MCF 10A (cell line): ENCODE results near the gene NMT2. TPM values are rescaled to one million over a fixed set of nuclear protein-coding genes. Genes with fewer than 3 reads are reported as not detected.

Experiments used
- BruUV-seq: library from RNA; stranded (reverse); fragments of 400-500 nt; replicated peaks from 2 replicates; lab custom pipeline; 2021; lab: Mats Ljungman, UMichigan
- CTCF ChIA-PET: fragments of 300-600 bp; sonication (Branson Sonifier 250); formaldehyde crosslinking; extraction: SDS; loops from one replicate; lab custom pipeline; 2021; ENCODE audit warnings: antibody characterized with exemption, inconsistent platforms; lab: Yijun Ruan, JAX
- POLR2A ChIA-PET: fragments of 300-600, 350-650 bp; sonication (Branson Sonifier 250); formaldehyde crosslinking; extraction: SDS; loops from one replicate; lab custom pipeline; 2020; ENCODE audit warnings: antibody characterized with exemption, inconsistent platforms; lab: Yijun Ruan, JAX
- DNase-seq: peaks from one replicate; pipeline ENCODE4 v3.0.0-alpha.2; 2018; ENCODE audit not compliant: unreplicated experiment
- H3K27ac Mint-ChIP-seq: one replicate; pipeline ENCODE4 v1.8.0; 2022; ENCODE audit warnings: mild to moderate bottlenecking, low read depth, mixed read lengths; ENCODE audit not compliant: unreplicated experiment
- H3K27me3 Mint-ChIP-seq: one replicate; pipeline ENCODE4 v1.8.0; 2022; ENCODE audit warnings: mixed read lengths; ENCODE audit not compliant: insufficient read depth, unreplicated experiment
- H3K36me3 Mint-ChIP-seq: one replicate; pipeline ENCODE4 v1.8.0; 2022; ENCODE audit warnings: mild to moderate bottlenecking, moderate library complexity, mixed read lengths; ENCODE audit not compliant: insufficient read depth, unreplicated experiment
- H3K4me1 Mint-ChIP-seq: one replicate; pipeline ENCODE4 v1.8.0; 2022; ENCODE audit warnings: mixed read lengths; ENCODE audit not compliant: insufficient read depth, unreplicated experiment
- H3K4me3 Mint-ChIP-seq: one replicate; pipeline ENCODE4 v1.8.0; 2022; ENCODE audit warnings: mild to moderate bottlenecking, moderate library complexity, mixed read lengths; ENCODE audit not compliant: unreplicated experiment
- H3K9me3 Mint-ChIP-seq: one replicate; pipeline ENCODE4 v1.8.0; 2022; ENCODE audit warnings: mixed read lengths; ENCODE audit not compliant: unreplicated experiment
- CTCF ChIP-seq: fragments of 200-600 bp; IDR thresholded peaks from one replicate; pipeline ENCODE4 v1.8.0; 2022; ENCODE audit warnings: antibody characterized with exemption, mild to moderate bottlenecking; ENCODE audit not compliant: unreplicated experiment
- intact Hi-C: fragments of 100-400 bp; cut with micrococcal nuclease; formaldehyde crosslinking; loops from 2 replicates; pipeline ENCODE4 v1.14.1; 2022
- total RNA-seq: library from RNA; stranded (reverse); gene quantifications from 2 replicates; pipeline ENCODE4 v1.2.3, GENCODE V29; 2022

NMT2 gene
- total RNA-seq, 1 experiment from 2014 or later = 9.6 TPM

DNA sequence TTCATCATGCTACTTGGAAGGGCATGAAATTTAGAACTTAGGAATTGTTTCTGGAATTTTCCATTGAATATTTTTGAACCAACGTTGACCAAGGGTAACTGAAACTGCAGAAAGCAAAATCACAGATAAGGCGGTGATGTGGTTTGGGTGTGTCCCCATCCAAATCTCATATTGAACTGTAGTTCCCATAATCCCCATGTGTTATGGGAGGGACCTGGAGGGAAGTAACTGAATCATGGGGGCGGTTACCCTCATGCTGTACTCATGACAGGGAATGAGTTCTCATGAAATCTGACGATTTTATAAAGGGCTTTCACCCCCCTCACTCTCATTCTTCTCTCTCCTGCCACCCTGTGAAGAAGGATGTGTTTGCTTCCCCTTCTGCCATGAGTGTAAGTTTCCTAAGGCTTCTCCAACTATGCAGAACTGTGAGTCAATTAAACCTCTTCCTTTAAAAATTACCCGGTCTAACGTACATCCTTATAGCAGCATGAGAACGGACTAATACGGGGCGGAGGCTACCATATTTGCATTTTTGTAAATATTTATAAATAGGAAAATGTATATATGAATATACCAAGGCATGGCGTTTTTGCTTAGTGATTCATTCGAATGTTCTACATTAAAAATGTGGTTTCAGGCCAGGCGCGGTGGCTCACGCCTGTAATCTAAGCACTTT, 12.4 kb downstream of the NMT2 start:
- TF ChIP-seq CTCF = no peak
- no peak for DNase-seq
- no TSS peak for BruUV-seq
- intact Hi-C loops = no loop called here
- Mint-ChIP-seq H3K4me1 (no peaks in the 10 kb centered on the region), H3K9me3 (no peaks in the 10 kb centered on the region), H3K27me3 (no peaks in the 10 kb centered on the region), H3K4me3 (no peak overlapping the region), H3K27ac (no peak overlapping the region), H3K36me3 (no peaks in the 10 kb centered on the region)
- ChIA-PET POLR2A (no interaction called here), CTCF (no interaction called here)

- no peaks in the 10 kb centered on the region for H3K4me1 Mint-ChIP-seq
- intact Hi-C loops = no loop called here
- TF ChIP-seq CTCF = no peak
- H3K36me3 Mint-ChIP-seq = no peaks in the 10 kb centered on the region
- ChIA-PET CTCF (interaction anchor here (2.0 kb wide), 1 partner anchor 15 kb away, joined by 7 read pairs; no protein-coding TSS in a partner anchor), POLR2A (no interaction called here)
- no peaks in the 10 kb centered on the region for H3K9me3 Mint-ChIP-seq
- H3K4me3 Mint-ChIP-seq = no peak overlapping the region
- no TSS peak for BruUV-seq
- no peaks in the 10 kb centered on the region for H3K27me3 Mint-ChIP-seq
- H3K27ac Mint-ChIP-seq = no peak overlapping the region
- DNase-seq = no peak
Measured at GRCh38 chr10:15152556-15152955, 15.9 kb downstream of the NMT2 start.

- BruUV-seq = no TSS peak
- Mint-ChIP-seq H3K36me3 (no peaks in the 10 kb centered on the region), H3K4me1 (no peaks in the 10 kb centered on the region), H3K27ac (no peak overlapping the region), H3K9me3 (no peaks in the 10 kb centered on the region), H3K27me3 (no peaks in the 10 kb centered on the region), H3K4me3 (no peak overlapping the region)
- no peak for TF ChIP-seq CTCF
- intact Hi-C loops = no loop called here
- ChIA-PET POLR2A (interaction anchor here (0.6 to 1.2 kb wide), 2 partner anchors 9 to 17 kb away, joined by 3 to 4 read pairs; no protein-coding TSS in a partner anchor), CTCF (interaction anchor here (0.6 to 2.0 kb wide), 3 partner anchors 17 to 605 kb away, joined by 3 to 7 read pairs (median 3); no protein-coding TSS in a partner anchor)
- DNase-seq = no peak
Measured at GRCh38 chr10:15150563-15150962, 17.9 kb downstream of the NMT2 start.

- Mint-ChIP-seq H3K9me3 (no peaks in the 10 kb centered on the region), H3K4me3 (no peak overlapping the region), H3K27me3 (no peaks in the 10 kb centered on the region), H3K36me3 (no peaks in the 10 kb centered on the region), H3K4me1 (no peaks in the 10 kb centered on the region), H3K27ac (no peak overlapping the region)
- intact Hi-C loops = no loop called here
- no peak for TF ChIP-seq CTCF
- CTCF ChIA-PET = no interaction called here
- no TSS peak for BruUV-seq
- POLR2A ChIA-PET = no interaction called here
- DNase-seq = no peak
Measured at GRCh38 chr10:15149042-15149771, 19.3 kb downstream of the NMT2 start.
